HEK293 (cell line): ENCODE results near the gene SIDT1.

Source experiments
- ATF2 ChIP-seq: fragments of 450-650 bp; formaldehyde crosslinking; IDR thresholded peaks from 2 replicates; pipeline ENCODE4 v1.5.1; 2016; ENCODE audit warnings: missing biosample characterization, missing genetic modification characterization, low read depth
- CTCF ChIP-seq: fragments of 450-650 bp; formaldehyde crosslinking; IDR thresholded peaks from 2 replicates; pipeline ENCODE4 v1.5.1; 2016; ENCODE audit warnings: missing biosample characterization, missing genetic modification characterization
- REST ChIP-seq: fragments of 450-650 bp; formaldehyde crosslinking; IDR thresholded peaks from 2 replicates; pipeline ENCODE4 v1.5.1; 2016; ENCODE audit warnings: missing biosample characterization, missing genetic modification characterization
- YY1 ChIP-seq: fragments of 450-650 bp; formaldehyde crosslinking; IDR thresholded peaks from 2 replicates; pipeline ENCODE4 v1.5.1; 2018; ENCODE audit warnings: missing biosample characterization, missing genetic modification characterization
- ZBTB1 ChIP-seq: fragments of 450-650 bp; formaldehyde crosslinking; IDR thresholded peaks from 2 replicates; pipeline ENCODE4 v1.5.1; 2016; ENCODE audit warnings: missing biosample characterization, missing genetic modification characterization
- ZBTB20 ChIP-seq: fragments of 450-650 bp; formaldehyde crosslinking; IDR thresholded peaks from 2 replicates; pipeline ENCODE4 v1.5.1; 2016; ENCODE audit warnings: missing biosample characterization, missing genetic modification characterization
- ZBTB21 ChIP-seq: fragments of 450-650 bp; formaldehyde crosslinking; IDR thresholded peaks from 2 replicates; pipeline ENCODE4 v1.5.1; 2017; ENCODE audit warnings: missing biosample characterization, missing genetic modification characterization
- ZNF148 ChIP-seq: fragments of 450-650 bp; formaldehyde crosslinking; IDR thresholded peaks from 2 replicates; pipeline ENCODE4 v1.5.0; 2017; ENCODE audit warnings: missing biosample characterization, missing genetic modification characterization, borderline replicate concordance
- ZNF747 ChIP-seq: fragments of 450-650 bp; formaldehyde crosslinking; IDR thresholded peaks from 2 replicates; pipeline ENCODE4 v1.5.1; 2016; ENCODE audit warnings: missing biosample characterization, missing genetic modification characterization
- ZNF792 ChIP-seq: fragments of 450-650 bp; formaldehyde crosslinking; IDR thresholded peaks from 2 replicates; pipeline ENCODE4 v1.5.1; 2016; ENCODE audit warnings: missing biosample characterization, missing genetic modification characterization
- ZSCAN30 ChIP-seq: fragments of 450-650 bp; IDR thresholded peaks from 2 replicates; pipeline ENCODE4 v1.5.1; 2018; ENCODE audit warnings: missing biosample characterization, mild to moderate bottlenecking, missing genetic modification characterization, moderate library complexity

GRCh38 chr3:113601240-113601639 lies 68.9 kb downstream of the SIDT1 start:
- TF ChIP-seq ZNF148 (no peak), ZBTB1 (tag by site-specific recombination) (no peak), CTCF (tag by site-specific recombination) (no peak), ATF2 (tag by site-specific recombination) (no peak), ZBTB21 (tag by site-specific recombination) (no peak), ZNF747 (tag by site-specific recombination) (no peak), YY1 (no peak), ZSCAN30 (tag by site-specific recombination) (no peak), REST (tag by site-specific recombination) (no peak), ZBTB20 (tag by site-specific recombination) (no peak), ZNF792 (tag by site-specific recombination) (no peak)
